ENCODE results near the gene PRMT9. TPM values are rescaled to one million over a fixed set of nuclear protein-coding genes. Genes with fewer than 3 reads are reported as not detected.

PRMT9 gene
- total RNA-seq, 1 donor from 2014 or later: 8.1 TPM

DNA sequence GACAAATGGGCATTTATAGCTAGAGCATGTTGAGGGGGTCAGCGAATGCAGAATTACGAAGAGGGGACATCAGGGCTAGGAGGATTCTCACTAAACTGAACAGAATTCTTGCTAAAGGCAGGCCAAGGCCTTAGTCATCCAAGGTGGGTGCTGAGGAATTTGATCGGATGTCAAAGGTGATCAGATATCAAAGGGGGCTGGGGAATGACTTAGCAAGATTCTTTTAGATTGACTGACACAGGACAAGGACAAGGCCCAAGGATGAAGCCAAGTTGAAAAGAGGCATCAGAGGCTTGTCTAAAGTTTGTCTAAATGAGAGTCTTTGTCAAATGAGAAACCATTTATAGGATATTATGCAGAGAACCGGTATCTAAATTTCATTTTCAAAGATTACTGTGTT lies 57.1 kb downstream of the PRMT9 start:
- no peaks in the 10 kb centered on the region for H3K27me3 Mint-ChIP-seq
- H3K9me3 Mint-ChIP-seq: no peaks in the 10 kb centered on the region
- peaks cover 44% of the 10 kb centered on the region for H3K36me3 Mint-ChIP-seq (ENCODE audit: low read depth)
- no peak overlapping the region for H3K27ac Mint-ChIP-seq
- no peak for DNase-seq
- H3K4me1 Mint-ChIP-seq: peaks cover 1% of the 10 kb centered on the region
- no peak overlapping the region for H3K4me3 Mint-ChIP-seq
- intact Hi-C loops (cut with micrococcal nuclease): no loop called here

DNA sequence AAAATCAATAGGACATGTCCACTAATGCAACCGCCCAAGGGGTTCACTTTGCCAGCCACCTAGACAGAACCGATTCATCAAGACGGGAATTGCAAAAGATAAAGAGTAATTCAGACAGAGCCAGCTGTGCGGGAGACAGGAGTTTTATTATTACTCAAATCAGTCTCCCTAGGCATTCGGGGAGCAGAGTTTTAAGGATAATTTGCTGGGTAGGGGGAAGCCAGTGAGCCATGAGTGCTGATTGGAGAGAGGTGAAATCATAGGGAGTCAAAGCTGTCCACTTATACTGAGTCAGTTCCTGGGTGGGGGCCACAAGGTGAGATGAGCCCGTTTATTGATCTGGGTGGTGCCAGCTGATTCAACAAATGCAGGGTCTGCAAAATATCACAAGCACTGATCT lies 58.2 kb downstream of the PRMT9 start:
- Mint-ChIP-seq H3K4me1 (peaks cover 5% of the 10 kb centered on the region), H3K4me3 (no peak overlapping the region), H3K9me3 (no peaks in the 10 kb centered on the region), H3K27ac (no peak overlapping the region), H3K27me3 (no peaks in the 10 kb centered on the region), H3K36me3 (ENCODE audit: low read depth) (peaks cover 44% of the 10 kb centered on the region)
- intact Hi-C loops (cut with micrococcal nuclease): no loop called here
- DNase-seq: peak; percentile 44

DNA sequence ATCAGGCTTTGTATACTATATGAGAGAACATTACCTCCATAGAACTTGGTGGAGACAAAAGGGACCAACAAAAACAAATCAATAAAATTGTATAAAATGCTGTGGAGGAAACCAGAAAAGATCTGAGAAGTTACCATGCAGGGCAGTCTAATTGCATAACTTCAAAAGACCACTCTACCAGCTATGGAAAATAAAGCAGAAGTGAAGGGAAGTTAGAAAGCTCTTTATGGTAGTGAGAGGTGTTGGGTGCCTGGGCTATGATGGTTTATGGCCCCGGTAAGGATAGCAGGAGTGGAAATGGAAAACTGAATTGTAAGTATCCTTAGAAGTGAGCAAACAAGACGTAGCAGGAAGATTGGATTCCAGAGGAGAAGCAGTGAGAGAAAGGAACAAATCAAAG lies 63.6 kb downstream of the PRMT9 start:
- intact Hi-C loops (cut with micrococcal nuclease): no loop called here
- Mint-ChIP-seq H3K4me3 (peak overlapping the region; percentile 29), H3K27ac (no peak overlapping the region)

DNA sequence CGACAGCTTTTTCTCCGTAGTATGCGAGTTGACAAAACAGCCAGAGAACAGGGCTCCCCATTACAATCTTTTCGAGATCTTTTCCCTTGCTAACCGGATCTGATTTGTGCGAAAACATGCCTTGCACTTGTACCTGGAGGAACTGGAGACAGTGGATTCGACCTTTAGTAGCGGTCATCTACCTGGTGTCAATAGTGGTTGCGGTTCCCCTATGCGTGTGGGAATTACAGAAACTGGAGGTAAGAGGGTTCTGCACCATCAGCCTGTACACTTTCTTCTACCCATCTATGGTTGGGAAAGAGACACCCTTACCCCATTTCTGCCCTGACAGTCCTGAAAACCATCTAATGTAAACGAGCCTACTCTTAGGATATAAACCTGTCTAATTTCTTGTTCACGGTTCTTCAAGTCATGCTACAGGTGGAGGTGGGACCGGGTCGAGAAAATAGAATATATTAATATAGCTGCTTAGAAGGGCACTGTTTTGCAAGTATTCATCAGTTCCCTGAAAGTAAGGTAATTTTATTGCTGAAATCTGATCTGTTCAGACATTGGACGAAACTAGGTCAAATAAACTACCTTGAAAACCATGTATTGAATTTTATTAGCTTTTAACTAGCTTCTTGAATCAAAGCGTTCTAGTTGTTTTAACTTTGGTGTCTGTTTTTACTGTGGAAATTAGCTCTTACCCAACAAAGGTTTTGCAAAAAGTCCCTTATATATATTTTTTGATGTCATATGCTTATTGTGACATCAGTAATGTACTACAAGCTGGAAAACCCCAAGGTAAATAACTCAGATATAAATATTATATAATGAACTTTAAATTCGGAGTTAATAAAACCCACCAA lies 65.9 kb downstream of the PRMT9 start:
- Mint-ChIP-seq H3K36me3 (ENCODE audit: low read depth) (peaks cover 24% of the 10 kb centered on the region), H3K4me3 (peak overlapping the region; percentile 99), H3K4me1 (peaks cover 23% of the 10 kb centered on the region), H3K27me3 (peaks cover 16% of the 10 kb centered on the region), H3K27ac (peak overlapping the region; percentile 94), H3K9me3 (no peaks in the 10 kb centered on the region)
- intact Hi-C loops (cut with micrococcal nuclease): loop anchor here (1.0 to 5.0 kb wide), 6 partner anchors 21 to 824 kb away; partner anchors contain the start of genes ARHGAP10, NR3C2 and PRMT9
- no peak for DNase-seq

More for the DNA sequence above, 63.6 kb downstream of the PRMT9 start:
- H3K9me3 Mint-ChIP-seq: no peaks in the 10 kb centered on the region
- peaks cover 23% of the 10 kb centered on the region for H3K4me1 Mint-ChIP-seq
- H3K27me3 Mint-ChIP-seq: peaks cover 1% of the 10 kb centered on the region
- H3K36me3 Mint-ChIP-seq (ENCODE audit: low read depth): peaks cover 33% of the 10 kb centered on the region
- peak; percentile 37 for DNase-seq

DNA sequence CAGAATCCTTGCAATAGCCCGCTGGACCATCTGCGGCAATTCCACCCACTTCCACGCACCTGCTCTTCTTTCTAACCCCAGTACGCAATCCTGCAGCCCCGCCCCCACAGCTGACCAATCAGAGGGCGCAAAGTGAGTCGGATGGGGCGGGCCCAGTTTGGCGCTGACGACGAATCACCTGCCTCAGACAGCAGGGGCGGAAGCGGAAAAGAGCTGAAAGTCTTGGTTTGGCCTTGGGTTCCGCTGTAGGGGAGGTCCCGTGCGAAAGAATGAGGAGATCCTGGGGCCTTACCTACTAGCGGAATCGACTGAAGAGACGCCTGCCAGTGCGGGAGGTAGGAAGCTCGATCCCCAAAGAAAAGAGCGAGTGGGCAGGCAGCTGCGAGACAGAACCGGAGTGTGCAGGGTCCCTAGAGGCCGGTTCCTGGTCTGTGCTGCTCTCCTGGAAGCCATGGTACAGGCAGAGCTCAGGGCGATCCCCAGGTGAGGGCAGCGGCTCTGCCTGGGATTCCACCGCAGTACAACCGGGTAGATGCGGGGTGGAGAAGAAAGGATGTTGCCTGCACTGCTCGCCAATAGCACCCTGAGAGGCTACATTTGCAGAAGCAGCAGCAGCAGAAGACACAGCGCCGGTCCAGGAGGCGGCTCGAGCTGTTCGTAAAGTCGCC lies 66.7 kb downstream of the PRMT9 start, which contains the start of gene TMEM184C:
Gene TMEM184C (plus strand): TSS at position 225 of the 668 bp plus-strand sequence. CDS start 560 bp downstream, outside the sequence.
- Mint-ChIP-seq H3K4me1 (peaks cover 21% of the 10 kb centered on the region), H3K9me3 (no peaks in the 10 kb centered on the region), H3K4me3 (peak within 1 kb of the TSS; percentile 99), H3K27ac (peak within 1 kb of the TSS; percentile 94), H3K27me3 (peaks cover 17% of the 10 kb centered on the region), H3K36me3 (ENCODE audit: low read depth) (peaks cover 19% of the 10 kb centered on the region)
- intact Hi-C loops (cut with micrococcal nuclease): loop anchor here (1.0 to 5.0 kb wide), 6 partner anchors 21 to 825 kb away; partner anchors contain the start of genes ARHGAP10, NR3C2 and PRMT9
- peak; percentile 100 for DNase-seq

DNA sequence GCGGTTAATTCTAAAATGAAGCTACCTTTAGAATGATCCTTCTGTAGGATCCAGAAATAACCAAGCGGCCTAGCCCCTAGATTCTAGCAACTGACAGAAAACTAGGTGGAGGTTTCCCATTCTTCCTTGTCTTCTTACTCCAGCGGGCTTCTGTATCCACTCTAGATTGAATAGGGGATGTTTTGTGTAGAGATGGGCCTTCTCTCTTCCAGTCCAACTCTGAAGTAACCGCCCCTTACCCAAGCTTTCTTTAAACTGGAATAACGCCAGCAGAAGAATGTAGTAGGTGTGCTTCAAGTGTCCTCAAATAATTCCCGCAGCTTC lies 67.2 kb downstream of the PRMT9 start:
- intact Hi-C loops (cut with micrococcal nuclease): loop anchor here (1.0 to 5.0 kb wide), 6 partner anchors 22 to 825 kb away; partner anchors contain the start of genes ARHGAP10, NR3C2 and PRMT9
- peaks cover 17% of the 10 kb centered on the region for H3K36me3 Mint-ChIP-seq (ENCODE audit: low read depth)
- peak overlapping the region; percentile 99 for H3K4me3 Mint-ChIP-seq
- no peak for DNase-seq
- peaks cover 21% of the 10 kb centered on the region for H3K27me3 Mint-ChIP-seq
- peak overlapping the region; percentile 94 for H3K27ac Mint-ChIP-seq
- peaks cover 21% of the 10 kb centered on the region for H3K4me1 Mint-ChIP-seq
- H3K9me3 Mint-ChIP-seq: no peaks in the 10 kb centered on the region

DNA sequence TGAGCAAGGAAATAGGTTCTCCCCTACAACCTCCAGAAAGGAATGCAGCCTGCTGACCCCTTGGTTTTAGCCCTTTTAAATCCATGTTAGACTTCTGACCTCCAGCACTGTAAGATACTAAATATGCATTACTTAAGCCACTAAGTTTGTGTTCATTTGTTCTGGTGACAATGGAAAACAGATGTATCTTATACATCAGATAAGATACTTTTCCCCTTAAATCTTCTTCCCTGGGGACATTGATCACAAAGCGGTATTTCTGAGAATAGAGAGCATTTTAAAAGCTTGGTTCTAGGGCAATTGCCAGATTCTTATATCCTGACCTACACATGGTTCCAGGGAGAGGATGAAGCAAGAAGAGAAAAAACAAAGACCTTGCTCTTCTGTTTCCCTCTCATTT lies 73.3 kb downstream of the PRMT9 start:
- H3K4me3 Mint-ChIP-seq: no peak overlapping the region

DNA sequence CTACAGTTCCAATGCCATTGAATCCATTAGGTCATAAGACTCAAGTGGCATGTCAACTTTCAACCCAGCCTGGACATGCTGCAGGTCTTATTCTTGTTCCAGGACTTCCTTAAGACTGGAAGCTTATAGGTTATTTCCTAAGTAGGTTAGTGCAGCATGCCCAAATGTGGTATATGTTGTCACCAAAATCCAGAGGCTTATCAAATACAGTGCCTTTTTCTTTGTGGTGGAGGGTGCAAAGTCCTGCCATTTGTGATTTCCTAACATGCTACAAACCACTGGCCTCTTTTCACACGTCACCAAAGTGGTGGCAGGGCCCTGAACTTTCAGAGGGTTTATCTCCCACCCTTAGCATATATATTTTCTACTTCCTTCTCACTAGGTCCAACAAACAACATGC lies 76.5 kb downstream of the PRMT9 start:
- no peak for DNase-seq
- H3K9me3 Mint-ChIP-seq: no peaks in the 10 kb centered on the region
- H3K36me3 Mint-ChIP-seq (ENCODE audit: low read depth): no peaks in the 10 kb centered on the region

More for the DNA sequence above, 73.3 kb downstream of the PRMT9 start:
- Mint-ChIP-seq H3K27ac (no peak overlapping the region), H3K27me3 (peaks cover 31% of the 10 kb centered on the region), H3K4me1 (no peaks in the 10 kb centered on the region), H3K36me3 (ENCODE audit: low read depth) (no peaks in the 10 kb centered on the region), H3K9me3 (no peaks in the 10 kb centered on the region)
- intact Hi-C loops (cut with micrococcal nuclease): no loop called here
- DNase-seq: no peak

DNA sequence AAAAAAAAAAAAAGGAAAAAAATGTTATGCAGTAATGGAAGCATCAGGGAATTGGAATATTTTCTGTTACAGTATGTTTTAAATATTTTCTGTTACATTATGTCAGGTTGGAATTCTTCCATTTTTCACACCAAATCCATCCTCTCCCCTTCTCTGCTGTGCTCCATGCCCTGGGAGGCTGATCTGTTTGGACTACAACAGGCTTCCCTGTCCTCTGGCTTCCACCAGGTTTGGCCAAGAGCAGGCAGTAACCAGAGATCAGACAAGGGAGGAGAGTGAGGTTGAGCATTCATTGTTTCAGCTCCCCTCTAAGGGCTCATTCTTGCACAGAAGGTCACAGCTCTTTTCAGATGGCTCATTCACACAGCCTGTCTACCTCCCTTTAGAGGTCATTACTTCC lies 78.5 kb downstream of the PRMT9 start:
- no peaks in the 10 kb centered on the region for H3K4me1 Mint-ChIP-seq
- intact Hi-C loops (cut with micrococcal nuclease): no loop called here
- no peak overlapping the region for H3K27ac Mint-ChIP-seq
- no peak overlapping the region for H3K4me3 Mint-ChIP-seq
- no peaks in the 10 kb centered on the region for H3K36me3 Mint-ChIP-seq (ENCODE audit: low read depth)
- no peak for DNase-seq
- H3K9me3 Mint-ChIP-seq: no peaks in the 10 kb centered on the region
- peaks cover 13% of the 10 kb centered on the region for H3K27me3 Mint-ChIP-seq

More for the DNA sequence above, 76.5 kb downstream of the PRMT9 start:
- Mint-ChIP-seq H3K4me3 (no peak overlapping the region), H3K27ac (no peak overlapping the region), H3K27me3 (peaks cover 17% of the 10 kb centered on the region), H3K4me1 (no peaks in the 10 kb centered on the region)
- intact Hi-C loops (cut with micrococcal nuclease): no loop called here

DNA sequence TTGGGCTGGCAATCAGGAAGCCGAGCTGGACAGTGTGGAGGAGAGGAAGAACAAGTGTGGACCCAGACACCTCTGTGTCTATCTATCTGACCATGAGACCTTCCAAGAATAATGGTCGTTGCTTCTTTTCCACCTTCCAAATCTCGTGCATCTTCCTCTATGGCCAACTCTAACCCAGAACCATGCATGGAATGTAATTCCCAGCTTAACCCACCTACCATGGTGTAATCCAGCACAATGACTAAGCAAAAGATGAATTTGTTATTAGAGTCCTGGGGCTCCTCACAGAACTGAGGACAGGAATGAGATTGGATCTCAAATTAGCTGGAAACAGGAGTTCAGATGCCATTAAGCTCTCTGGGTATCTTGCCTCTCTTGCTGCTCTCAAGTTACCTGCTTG lies 84.2 kb downstream of the PRMT9 start:
- no peaks in the 10 kb centered on the region for H3K4me1 Mint-ChIP-seq
- DNase-seq: no peak
- H3K9me3 Mint-ChIP-seq: no peaks in the 10 kb centered on the region
- intact Hi-C loops (cut with micrococcal nuclease): no loop called here
- H3K27ac Mint-ChIP-seq: no peak overlapping the region
- H3K4me3 Mint-ChIP-seq: no peak overlapping the region
- H3K36me3 Mint-ChIP-seq (ENCODE audit: low read depth): no peaks in the 10 kb centered on the region
- peaks cover 5% of the 10 kb centered on the region for H3K27me3 Mint-ChIP-seq

DNA sequence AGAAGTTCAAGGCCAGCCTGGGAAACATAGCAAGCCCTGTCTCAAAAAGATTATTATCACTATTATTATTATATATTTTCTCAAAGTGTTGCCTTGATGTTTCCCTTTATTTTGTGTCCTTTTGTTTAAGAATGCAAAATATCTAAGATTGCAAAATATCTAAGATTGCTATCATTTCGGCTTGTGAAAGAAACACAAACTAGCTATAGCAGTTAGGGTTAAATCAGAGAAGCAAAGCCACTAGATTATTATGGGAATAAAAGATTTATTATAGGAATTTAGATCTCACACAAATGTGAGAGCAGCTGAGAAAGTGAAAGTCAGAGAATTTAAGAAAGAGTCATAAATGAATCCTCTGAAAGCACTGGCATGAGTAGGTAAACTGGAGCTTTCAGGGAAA lies 84.8 kb downstream of the PRMT9 start:
- Mint-ChIP-seq H3K4me3 (no peak overlapping the region), H3K4me1 (no peaks in the 10 kb centered on the region), H3K36me3 (ENCODE audit: low read depth) (no peaks in the 10 kb centered on the region), H3K27me3 (peaks cover 7% of the 10 kb centered on the region), H3K9me3 (no peaks in the 10 kb centered on the region), H3K27ac (no peak overlapping the region)
- DNase-seq: no peak
- intact Hi-C loops (cut with micrococcal nuclease): no loop called here

DNA sequence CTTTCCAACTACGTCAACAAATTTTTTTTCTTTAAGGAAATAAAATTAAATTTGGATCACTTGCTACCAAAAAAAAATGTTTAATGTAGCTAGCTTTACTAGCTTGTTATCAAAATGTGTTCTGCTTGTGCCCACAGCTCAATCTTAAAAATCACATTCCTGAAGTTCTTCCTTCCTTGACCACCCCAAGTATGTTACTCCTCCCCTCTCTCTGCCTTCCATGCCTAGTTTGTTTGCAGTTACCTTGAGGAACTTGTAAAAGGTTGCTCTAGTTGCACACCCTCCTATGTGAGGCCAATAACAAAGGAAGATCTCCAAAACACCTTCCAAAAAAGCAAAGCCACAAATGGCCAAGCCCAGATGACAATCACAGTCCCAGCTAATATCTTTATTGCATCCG lies 86.4 kb downstream of the PRMT9 start:
- no peaks in the 10 kb centered on the region for H3K9me3 Mint-ChIP-seq
- H3K4me1 Mint-ChIP-seq: no peaks in the 10 kb centered on the region
- H3K4me3 Mint-ChIP-seq: no peak overlapping the region
- DNase-seq: no peak
- intact Hi-C loops (cut with micrococcal nuclease): no loop called here
- peaks cover 8% of the 10 kb centered on the region for H3K27me3 Mint-ChIP-seq
- H3K36me3 Mint-ChIP-seq (ENCODE audit: low read depth): no peaks in the 10 kb centered on the region
- H3K27ac Mint-ChIP-seq: no peak overlapping the region

DNA sequence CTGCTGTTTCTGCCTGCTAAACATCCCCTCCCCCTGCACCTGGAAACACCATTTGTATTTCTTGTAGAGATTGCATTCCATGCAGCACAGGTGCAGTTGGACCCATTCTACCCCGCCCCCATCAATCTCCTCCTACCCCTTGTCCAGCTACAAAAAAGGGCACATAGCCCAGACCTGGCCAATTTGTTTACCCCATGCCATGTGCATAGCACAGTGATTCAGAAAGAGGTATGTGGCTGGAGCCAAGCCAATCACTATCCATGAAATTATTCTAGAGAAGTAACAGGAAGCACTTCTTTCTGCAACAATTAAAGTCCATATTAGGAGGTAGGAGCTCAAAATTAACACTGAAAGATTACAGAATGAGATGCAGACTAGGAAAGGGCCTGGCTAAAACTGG lies 87.0 kb downstream of the PRMT9 start:
- H3K27me3 Mint-ChIP-seq: peaks cover 8% of the 10 kb centered on the region
- H3K9me3 Mint-ChIP-seq: no peaks in the 10 kb centered on the region
- H3K36me3 Mint-ChIP-seq (ENCODE audit: low read depth): no peaks in the 10 kb centered on the region
- intact Hi-C loops (cut with micrococcal nuclease): no loop called here
- H3K4me1 Mint-ChIP-seq: no peaks in the 10 kb centered on the region
- no peak for DNase-seq
- no peak overlapping the region for H3K4me3 Mint-ChIP-seq
- no peak overlapping the region for H3K27ac Mint-ChIP-seq

DNA sequence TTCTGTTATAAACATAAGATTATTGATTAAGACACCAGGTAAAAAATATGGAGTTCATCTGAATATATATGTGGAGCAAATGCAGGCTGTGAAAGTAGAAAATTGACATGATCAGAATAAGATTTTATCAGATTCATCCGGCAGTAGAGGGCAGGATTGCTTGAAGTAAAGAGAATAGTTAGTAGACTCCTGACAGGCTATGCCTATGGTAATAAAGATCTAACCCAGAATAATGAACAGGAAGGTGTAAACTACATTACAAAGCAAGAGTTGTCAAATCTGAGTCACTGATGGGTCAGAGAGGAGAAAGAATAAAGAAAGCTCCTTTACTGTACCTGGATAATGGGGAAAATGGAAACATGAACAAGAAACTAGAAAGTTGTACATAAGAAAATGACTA lies 87.6 kb downstream of the PRMT9 start:
- no peaks in the 10 kb centered on the region for H3K9me3 Mint-ChIP-seq
- H3K27ac Mint-ChIP-seq: no peak overlapping the region
- no peak overlapping the region for H3K4me3 Mint-ChIP-seq
- peaks cover 6% of the 10 kb centered on the region for H3K27me3 Mint-ChIP-seq
- DNase-seq: no peak
- H3K4me1 Mint-ChIP-seq: no peaks in the 10 kb centered on the region
- intact Hi-C loops (cut with micrococcal nuclease): no loop called here
- no peaks in the 10 kb centered on the region for H3K36me3 Mint-ChIP-seq (ENCODE audit: low read depth)

Data from activated CD4-positive, alpha-beta T cell treated with anti-CD3 and anti-CD28 coated beads, Interleukin-2, amount 10 ng/mL, durations not matched to agents 24 days and 14 days (primary cell).